ENCODE results near the gene EFCAB6. TPM values are rescaled to one million over a fixed set of nuclear protein-coding genes. Genes with fewer than 3 reads are reported as not detected.

Gene EFCAB6
- total and polyA plus RNA-seq, 10 of the 15 experiments (the other 5 are each of a cell fraction or from before 2014, with no cell fraction given) = 0.05 to 0.42 (median 0.19) TPM

GRCh38 chr22:43570531-43571165, 241.5 kb downstream of the EFCAB6 start:
- Histone ChIP-seq H3K4me1 (ENCODE audit: control insufficient read depth, insufficient read depth, low read length) (no peaks in the 10 kb centered on the region), H3K27me3 (replicated peaks in 1 of 2; ENCODE audit: control insufficient read depth in 2 of 2, insufficient read depth in 2 of 2, low read length in 1 of 2) (peaks cover 2 to 7% of the 10 kb centered on the region in 2 experiments; a peak in 2 of 4 replicates), H3K27ac (ENCODE audit: control insufficient read depth, insufficient read depth) (no peak overlapping the region), H3K9me3 (replicated peaks; ENCODE audit: control insufficient read depth, insufficient read depth, low read length) (no peaks in the 10 kb centered on the region), H3K4me3 (no peak overlapping the region), H2AFZ (ENCODE audit: control insufficient read depth, low read depth, low read length) (no peak overlapping the region), H3K4me2 (ENCODE audit: control insufficient read depth, insufficient read depth) (no peak overlapping the region), H3K9ac (ENCODE audit: control insufficient read depth, insufficient read depth, low read length) (no peak overlapping the region), H3K36me3 (ENCODE audit: control insufficient read depth in 2 of 2, insufficient read depth in 2 of 2, low read length in 1 of 2) (no peaks in the 10 kb centered on the region), H3K79me2 (ENCODE audit: control insufficient read depth, insufficient read depth, low read length) (no peaks in the 10 kb centered on the region), H4K20me1 (ENCODE audit: control insufficient read depth, insufficient read depth) (no peaks in the 10 kb centered on the region)
- ChIA-PET RAD21 (ENCODE audit: unreplicated experiment) (no interaction called here), CTCF (no interaction called here), POLR2A (no interaction called here), SMC1A (ENCODE audit: uncharacterized antibody, unreplicated experiment) (no interaction called here)
- no peak for DNase-seq (ENCODE audit: low read depth, low spot score)
- in situ Hi-C loops (cut with MboI) (no loop called here), intact Hi-C loops (cut with micrococcal nuclease; ENCODE audit: unreplicated experiment) (no loop called here)
- no TSS peak for BruUV-seq (replicated peaks)
- no peak for TF ChIP-seq ESRRA (IDR thresholded peaks at IDR 0.05; ENCODE audit: low read length)
- no peak for TF ChIP-seq CREB1 (IDR thresholded peaks at IDR 0.05; ENCODE audit: low read depth)
- TF ChIP-seq SMC3 (IDR thresholded peaks at IDR 0.05; ENCODE audit: borderline replicate concordance, low read length) = no peak
- no peak for TF ChIP-seq MTA3 (IDR thresholded peaks at IDR 0.05; ENCODE audit: borderline replicate concordance, low read length)
- TF ChIP-seq WRNIP1 (IDR thresholded peaks at IDR 0.05; ENCODE audit: borderline replicate concordance, low read depth, low read length) = no peak
- TF ChIP-seq BMI1 (IDR thresholded peaks at IDR 0.05; ENCODE audit: borderline replicate concordance) = no peak
- TF ChIP-seq CEBPZ (IDR thresholded peaks at IDR 0.05; ENCODE audit: low read depth, low read length) = no peak
- TF ChIP-seq BRCA1 (IDR thresholded peaks at IDR 0.05; ENCODE audit: low read depth, low read length) = no peak
- TF ChIP-seq MTA2 (IDR thresholded peaks at IDR 0.05; ENCODE audit: low read depth) = no peak
- no peak for TF ChIP-seq ZBTB33 (IDR thresholded peaks at IDR 0.05)
- no peak for TF ChIP-seq CEBPB (IDR thresholded peaks at IDR 0.05; ENCODE audit: borderline replicate concordance in 1 of 2, low read depth in 2 of 2, low read length in 2 of 2)
- no peak for TF ChIP-seq HDAC2 (IDR thresholded peaks at IDR 0.05)
- TF ChIP-seq ZZZ3 (IDR thresholded peaks at IDR 0.05; ENCODE audit: control insufficient read depth, insufficient read length, low read depth) = no peak
- TF ChIP-seq ETV6 (conservative IDR thresholded peaks at IDR 0.05 in 1 of 2, IDR thresholded peaks at IDR 0.05 in 1 of 2; ENCODE audit: borderline replicate concordance in 1 of 2, low read depth in 1 of 2) = no peak
- no peak for TF ChIP-seq STAT3 (IDR thresholded peaks at IDR 0.05; ENCODE audit: low read depth, low read length)
- TF ChIP-seq HDGF (IDR thresholded peaks at IDR 0.05) = no peak
- no peak for ATAC-seq
- FAIRE-seq = no peak
- whole genome bisulfite sequencing (ENCODE audit: insufficient coverage, insufficient replicate concordance, low lambda C conversion rate, missing lambda C conversion rate) = 24% methylated on average over 13 of the region's 14 CpGs

Measured in GM12878 (cell line).